Spleen (tissue), 11 donors: ENCODE results near the gene ZNF669. TPM values are rescaled to one million over a fixed set of nuclear protein-coding genes. Genes with fewer than 3 reads are reported as not detected.

Experiments
- DNase-seq: peaks from one replicate; pipeline ENCODE4 v3.0.0-alpha.2; 2020
- H3K27ac ChIP-seq, 8 donors: fragments of 200-600 bp; sonication (generic) in 7 of 8; 1 replicate in 4 of 8; 2 replicates in 4 of 8; pipeline versions ENCODE4 v1.5.0 to v1.8.0; 2016 to 2021; ENCODE audit warnings: inconsistent platforms in 4 of 8, mild to moderate bottlenecking in 4 of 8, moderate library complexity in 1 of 8
- H3K27me3 ChIP-seq, 7 donors: fragments of 200-600 bp; sonication (generic) in 6 of 7; replicated peaks in 1 of 7; 1 replicate in 4 of 7; 2 replicates in 3 of 7; pipeline versions ENCODE4 v1.5.0 to v1.8.0; 2016 to 2021; ENCODE audit warnings: inconsistent platforms in 3 of 7, mild to moderate bottlenecking in 1 of 7
- H3K36me3 ChIP-seq, 6 donors: fragments of 200-600 bp; sonication (generic) in 5 of 6; 1 replicate in 4 of 6; 2 replicates in 2 of 6; pipeline versions ENCODE4 v1.5.0 to v1.8.0; 2016 to 2021; ENCODE audit warnings: inconsistent platforms in 2 of 6
- H3K4me1 ChIP-seq, 6 donors: fragments of 200-600 bp; sonication (generic) in 5 of 6; 1 replicate in 3 of 6; 2 replicates in 3 of 6; pipeline versions ENCODE4 v1.5.0 to v1.8.0; 2016 to 2021; ENCODE audit warnings: inconsistent platforms in 3 of 6
- H3K4me3 ChIP-seq, 8 donors: fragments of 200-600 bp; sonication (generic) in 7 of 8; 1 replicate in 4 of 8; 2 replicates in 4 of 8; pipeline versions ENCODE4 v1.5.0 to v1.8.0; 2016 to 2021; ENCODE audit warnings: inconsistent platforms in 4 of 8, mild to moderate bottlenecking in 4 of 8, moderate library complexity in 2 of 8
- H3K9me3 ChIP-seq, 8 donors: fragments of 200-600 bp; sonication (generic) in 7 of 8; 1 replicate in 4 of 8; 2 replicates in 4 of 8; pipeline versions ENCODE4 v1.5.0 to v1.8.0; 2016 to 2021; ENCODE audit warnings: inconsistent platforms in 4 of 8
- POLR2A ChIP-seq, 3 donors: fragments of 450-650 bp; IDR thresholded peaks; one replicate each; pipeline ENCODE4 v1.5.1; 2017; ENCODE audit warnings: antibody characterized with exemption in 3 of 3, mild to moderate bottlenecking in 1 of 3
- POLR2AphosphoS5 ChIP-seq, 3 donors: sonication (generic); formaldehyde crosslinking; IDR thresholded peaks; one replicate each; pipeline ENCODE4 v1.5.1; 2017; ENCODE audit warnings: antibody characterized with exemption in 3 of 3
- WGBS, 5 donors: extraction: QIAGEN DNeasy Blood & Tissue Kit in 3 of 5; methylation state at CpG; one replicate each; pipeline versions ENCODE4 v1.1.5 to v1.1.7; 2013 to 2018; 5-methylcytosine and 5-hydroxymethylcytosine counted together
- intact Hi-C: fragments of 100-400 bp; cut with DNase I; formaldehyde crosslinking; loops from one replicate; pipeline ENCODE4 v1.15.0; 2023; ENCODE audit warnings: low total_unique reads
- polyA plus RNA-seq, 3 donors: library from polyadenylated mRNA; stranded (reverse); fragments of 200-250 nt; gene quantifications; one replicate each; pipeline ENCODE4 v1.2.1, GENCODE V29; 2013
- total RNA-seq, 7 donors: library from RNA; depleted of rRNA in 3 of 7; stranded (reverse); fragments of >200 nt in 3 of 7; fragmentation: NEBNext Ultra II Directional in 4 of 7; extraction: Animal tissue kit (Norgen Biotek cat#: 25700) in 4 of 7; gene quantifications; one replicate each; pipeline versions ENCODE4 v1.1.0 to v1.2.1, GENCODE V29; 2016 to 2021
- TF ChIP-seq, protein P1 (sequence below), 11 experiments: fragments of 200-600 bp in 7 of 11; fragments of 450-650 bp in 4 of 11; sonication (generic) in 4 of 11; IDR thresholded peaks in 8 of 11; conservative IDR thresholded peaks in 3 of 11; 1 replicate in 7 of 11; 2 replicates in 4 of 11; pipeline versions ENCODE4 v1.4.0 to v1.8.0; 2016 to 2021; ENCODE audit warnings: antibody characterized with exemption in 11 of 11, inconsistent platforms in 4 of 11, mild to moderate bottlenecking in 1 of 11
- donor health status: healthy with polysubstance abuse.
- donor health status: DM: no; HTN: no; CAD: no; lungs with moderate emphysema.
- donor health status: DM: no; HTN: no; CAD: no.
- donor health status: Bipolar disorder and iron deficiency.
- donor health status: healthy.
- donor health status: DM: no; HTN: no; CAD: no.
- donor health status: DM: yes; HTN: yes; CAD: no.

The ZNF669 gene
- total and polyA plus RNA-seq, 10 donors, result 3.1 to 11.4 (median 7.7) TPM

- intact Hi-C loops, result no loop called here
- TF ChIP-seq POLR2AphosphoS5 (IDR thresholded peaks at IDR 0.05), result no peak
- TF ChIP-seq, protein P1, sequence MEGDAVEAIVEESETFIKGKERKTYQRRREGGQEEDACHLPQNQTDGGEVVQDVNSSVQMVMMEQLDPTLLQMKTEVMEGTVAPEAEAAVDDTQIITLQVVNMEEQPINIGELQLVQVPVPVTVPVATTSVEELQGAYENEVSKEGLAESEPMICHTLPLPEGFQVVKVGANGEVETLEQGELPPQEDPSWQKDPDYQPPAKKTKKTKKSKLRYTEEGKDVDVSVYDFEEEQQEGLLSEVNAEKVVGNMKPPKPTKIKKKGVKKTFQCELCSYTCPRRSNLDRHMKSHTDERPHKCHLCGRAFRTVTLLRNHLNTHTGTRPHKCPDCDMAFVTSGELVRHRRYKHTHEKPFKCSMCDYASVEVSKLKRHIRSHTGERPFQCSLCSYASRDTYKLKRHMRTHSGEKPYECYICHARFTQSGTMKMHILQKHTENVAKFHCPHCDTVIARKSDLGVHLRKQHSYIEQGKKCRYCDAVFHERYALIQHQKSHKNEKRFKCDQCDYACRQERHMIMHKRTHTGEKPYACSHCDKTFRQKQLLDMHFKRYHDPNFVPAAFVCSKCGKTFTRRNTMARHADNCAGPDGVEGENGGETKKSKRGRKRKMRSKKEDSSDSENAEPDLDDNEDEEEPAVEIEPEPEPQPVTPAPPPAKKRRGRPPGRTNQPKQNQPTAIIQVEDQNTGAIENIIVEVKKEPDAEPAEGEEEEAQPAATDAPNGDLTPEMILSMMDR (IDR thresholded peaks at IDR 0.05 in 8 of 11, conservative IDR thresholded peaks at IDR 0.05 in 3 of 11), result no peak
- H3K4me3 ChIP-seq, result no peak overlapping the region
- peaks cover 0 to 26% (median 16%) of the 10 kb centered on the region in 7 donors for H3K27me3 ChIP-seq
- no peaks in the 10 kb centered on the region for H3K36me3 ChIP-seq
- 77 to 92% (median 90%) methylated on average over 6 to 12 of the region's 12 CpGs for WGBS, 5 donors
- peaks cover 9 to 27% (median 21%) of the 10 kb centered on the region in 6 donors for H3K4me1 ChIP-seq
- H3K27ac ChIP-seq, result no peak overlapping the region
- H3K9me3 ChIP-seq, result no peaks in the 10 kb centered on the region
- no peak for DNase-seq
These were observed 11.4 kb upstream of the ZNF669 start for GRCh38 chr1:247115545-247115944.

DNA sequence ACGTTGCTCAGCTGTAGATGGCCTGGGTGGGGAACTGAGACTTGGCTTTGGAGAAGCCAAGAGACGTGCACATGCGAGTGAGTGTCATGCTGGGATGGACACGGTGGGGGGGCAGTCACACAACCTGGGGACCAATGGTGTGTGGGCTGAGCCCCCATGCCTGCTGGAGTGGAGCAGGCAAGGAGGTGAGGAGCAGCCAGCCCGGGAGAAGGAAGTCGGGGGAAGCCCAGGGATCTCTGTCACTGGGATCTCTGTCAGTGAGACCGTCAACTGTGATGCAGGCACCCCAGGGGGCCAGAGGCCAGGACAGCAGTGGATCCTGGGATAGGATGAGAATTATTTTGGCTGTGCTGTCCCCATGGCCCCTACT, 11.0 kb upstream of the ZNF669 start:
- Histone ChIP-seq H3K27me3 (peaks cover 0 to 31% (median 16%) of the 10 kb centered on the region in 7 donors), H3K9me3 (no peaks in the 10 kb centered on the region), H3K36me3 (no peaks in the 10 kb centered on the region), H3K4me1 (peaks cover 10 to 29% (median 23%) of the 10 kb centered on the region in 6 donors), H3K27ac (no peak overlapping the region), H3K4me3 (no peak overlapping the region)
- TF ChIP-seq, protein P1 (IDR thresholded peaks at IDR 0.05 in 8 of 11, conservative IDR thresholded peaks at IDR 0.05 in 3 of 11), result no peak
- TF ChIP-seq POLR2A (IDR thresholded peaks at IDR 0.05), result no peak
- TF ChIP-seq POLR2AphosphoS5 (IDR thresholded peaks at IDR 0.05), result no peak
- intact Hi-C loops, result no loop called here
- DNase-seq, result no peak
- 68 to 81% (median 76%) methylated on average over 6 to 7 of the region's 7 CpGs for WGBS, 5 donors

- peaks cover 10 to 29% (median 23%) of the 10 kb centered on the region in 6 donors for H3K4me1 ChIP-seq
- no peaks in the 10 kb centered on the region for H3K9me3 ChIP-seq
- H3K4me3 ChIP-seq, result no peak overlapping the region
- WGBS, 5 donors, result 80 to 96% (median 90%) methylated on average over 9 to 13 of the region's 13 CpGs
- intact Hi-C loops, result no loop called here
- DNase-seq, result no peak
- H3K27ac ChIP-seq, result no peak overlapping the region
- TF ChIP-seq POLR2A (IDR thresholded peaks at IDR 0.05) (no peak), POLR2AphosphoS5 (IDR thresholded peaks at IDR 0.05) (no peak)
- TF ChIP-seq, protein P1 (IDR thresholded peaks at IDR 0.05 in 8 of 11, conservative IDR thresholded peaks at IDR 0.05 in 3 of 11), result no peak
- H3K36me3 ChIP-seq, result no peaks in the 10 kb centered on the region
- peaks cover 0 to 36% (median 16%) of the 10 kb centered on the region in 7 donors for H3K27me3 ChIP-seq
These were observed 10.4 kb upstream of the ZNF669 start for GRCh38 chr1:247114351-247115140.

GRCh38 chr1:247113733-247114271, 9.6 kb upstream of the ZNF669 start:
- WGBS, 5 donors, result 80 to 100% (median 93%) methylated on average over 1 to 5 of the region's 5 CpGs
- TF ChIP-seq POLR2A (IDR thresholded peaks at IDR 0.05) (no peak), POLR2AphosphoS5 (IDR thresholded peaks at IDR 0.05) (no peak)
- TF ChIP-seq, protein P1 (IDR thresholded peaks at IDR 0.05 in 8 of 11, conservative IDR thresholded peaks at IDR 0.05 in 3 of 11), result no peak
- no peak for DNase-seq
- Histone ChIP-seq H3K9me3 (no peaks in the 10 kb centered on the region), H3K4me1 (peaks cover 10 to 29% (median 23%) of the 10 kb centered on the region in 6 donors), H3K4me3 (no peak overlapping the region), H3K27me3 (peaks cover 0 to 39% (median 16%) of the 10 kb centered on the region in 7 donors), H3K27ac (no peak overlapping the region), H3K36me3 (no peaks in the 10 kb centered on the region)
- intact Hi-C loops, result no loop called here
